IgD-negative memory B cell (primary cell): ENCODE data around the gene RPS18. TPM values are rescaled to one million over a fixed set of nuclear protein-coding genes. Genes with fewer than 3 reads are reported as not detected.

Experiments used
- H3K27ac Mint-ChIP-seq, 3 donors: one replicate each; pipeline ENCODE4 v1.8.0; 2020 to 2022; ENCODE audit warnings: mild to moderate bottlenecking in 3 of 3, mixed read lengths in 3 of 3, moderate library complexity in 1 of 3
- H3K27me3 Mint-ChIP-seq: one replicate; pipeline ENCODE4 v1.8.0; 2021; ENCODE audit warnings: mixed read lengths
- H3K36me3 Mint-ChIP-seq: one replicate; pipeline ENCODE4 v1.8.0; 2020; ENCODE audit warnings: mild to moderate bottlenecking, mixed read lengths
- H3K4me1 Mint-ChIP-seq, 3 donors: one replicate each; pipeline ENCODE4 v1.8.0; 2020 to 2022; ENCODE audit warnings: mixed read lengths in 3 of 3, mild to moderate bottlenecking in 1 of 3
- H3K4me3 Mint-ChIP-seq, 4 donors: one replicate each; pipeline ENCODE4 v1.8.0; 2020 to 2022; ENCODE audit warnings: mild to moderate bottlenecking in 4 of 4, mixed read lengths in 4 of 4, moderate library complexity in 3 of 4
- H3K9me3 Mint-ChIP-seq, 3 donors: one replicate each; pipeline ENCODE4 v1.8.0; 2020 to 2021; ENCODE audit warnings: mixed read lengths in 3 of 3, mild to moderate bottlenecking in 1 of 3
- polyA plus RNA-seq: library from polyadenylated mRNA; unstranded; fragments of 300-500 nt; fragmentation: Illumina TruSeq; gene quantifications from one replicate; pipeline ENCODE4 v1.2.3, GENCODE V29; 2021

RPS18 gene
- polyA plus RNA-seq, 1 donor from 2014 or later = 9,150 TPM

GRCh38 chr6:33292996-33293682, 21.3 kb downstream of the RPS18 start:
- H3K4me1 Mint-ChIP-seq = peaks cover 15 to 25% (median 24%) of the 10 kb centered on the region in 3 donors
- no peaks in the 10 kb centered on the region for H3K27me3 Mint-ChIP-seq
- no peaks in the 10 kb centered on the region for H3K9me3 Mint-ChIP-seq
- peak overlapping the region in 2 of 4 donors; percentile 51 to 96 for H3K4me3 Mint-ChIP-seq
- H3K27ac Mint-ChIP-seq = no peak overlapping the region
- peaks cover 8% of the 10 kb centered on the region for H3K36me3 Mint-ChIP-seq

- Mint-ChIP-seq H3K4me1 (peaks cover 9 to 22% (median 21%) of the 10 kb centered on the region in 3 donors), H3K36me3 (peaks cover 6% of the 10 kb centered on the region), H3K27me3 (no peaks in the 10 kb centered on the region), H3K9me3 (no peaks in the 10 kb centered on the region), H3K27ac (peak overlapping the region in 2 of 3 donors; percentile 43 to 70), H3K4me3 (peak overlapping the region in 2 of 4 donors; percentile 39 to 83)
Observed at GRCh38 chr6:33294086-33294823, 22.4 kb downstream of the RPS18 start.

- Mint-ChIP-seq H3K27me3 (no peaks in the 10 kb centered on the region), H3K9me3 (no peaks in the 10 kb centered on the region), H3K27ac (no peak overlapping the region), H3K4me3 (peak overlapping the region in 3 of 4 donors; percentile 23 to 99 (median 43)), H3K36me3 (peaks cover 6% of the 10 kb centered on the region), H3K4me1 (peaks cover 14 to 25% (median 19%) of the 10 kb centered on the region in 3 donors)
Observed at GRCh38 chr6:33295621-33296369, 23.9 kb downstream of the RPS18 start.

- peak overlapping the region; percentile 75 to 99 (median 95) for H3K4me3 Mint-ChIP-seq
- H3K27me3 Mint-ChIP-seq = no peaks in the 10 kb centered on the region
- H3K36me3 Mint-ChIP-seq = peaks cover 6% of the 10 kb centered on the region
- no peaks in the 10 kb centered on the region for H3K9me3 Mint-ChIP-seq
- peaks cover 15 to 22% (median 19%) of the 10 kb centered on the region in 3 donors for H3K4me1 Mint-ChIP-seq
- peak overlapping the region; percentile 89 to 99 (median 99) for H3K27ac Mint-ChIP-seq
Observed at GRCh38 chr6:33296797-33297405, 25.0 kb downstream of the RPS18 start.

DNA sequence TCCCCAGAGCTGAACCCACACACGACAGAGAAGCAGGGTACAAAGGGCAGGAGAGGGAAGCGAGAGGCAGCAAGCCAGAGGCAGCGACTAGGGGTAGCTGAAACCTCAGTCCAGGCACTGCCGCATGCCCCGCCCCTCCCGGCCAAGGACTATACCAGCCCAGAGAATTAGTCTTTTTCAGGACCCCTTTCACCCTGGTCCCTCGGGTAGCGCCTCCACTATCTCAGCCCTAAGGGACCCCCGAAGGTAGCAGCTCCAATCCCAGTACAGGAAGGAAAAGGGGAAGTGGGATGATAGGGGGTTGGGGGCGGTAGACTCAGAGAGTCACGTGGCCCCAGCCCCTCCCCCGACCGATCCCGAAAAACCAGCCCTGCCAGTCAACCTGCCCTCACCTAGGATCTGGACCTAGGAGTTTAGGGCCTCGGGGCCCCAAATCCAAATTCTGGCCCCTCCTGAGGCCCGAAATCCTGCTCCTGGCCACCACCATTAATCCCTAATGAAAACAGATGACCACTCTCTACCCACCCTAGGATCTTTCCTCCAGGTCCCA, 25.6 kb downstream of the RPS18 start:
- H3K9me3 Mint-ChIP-seq = no peaks in the 10 kb centered on the region
- H3K27me3 Mint-ChIP-seq = no peaks in the 10 kb centered on the region
- peaks cover 15 to 22% (median 19%) of the 10 kb centered on the region in 3 donors for H3K4me1 Mint-ChIP-seq
- peaks cover 6% of the 10 kb centered on the region for H3K36me3 Mint-ChIP-seq
- peak overlapping the region; percentile 89 to 99 (median 99) for H3K27ac Mint-ChIP-seq
- peak overlapping the region; percentile 75 to 99 (median 95) for H3K4me3 Mint-ChIP-seq

DNA sequence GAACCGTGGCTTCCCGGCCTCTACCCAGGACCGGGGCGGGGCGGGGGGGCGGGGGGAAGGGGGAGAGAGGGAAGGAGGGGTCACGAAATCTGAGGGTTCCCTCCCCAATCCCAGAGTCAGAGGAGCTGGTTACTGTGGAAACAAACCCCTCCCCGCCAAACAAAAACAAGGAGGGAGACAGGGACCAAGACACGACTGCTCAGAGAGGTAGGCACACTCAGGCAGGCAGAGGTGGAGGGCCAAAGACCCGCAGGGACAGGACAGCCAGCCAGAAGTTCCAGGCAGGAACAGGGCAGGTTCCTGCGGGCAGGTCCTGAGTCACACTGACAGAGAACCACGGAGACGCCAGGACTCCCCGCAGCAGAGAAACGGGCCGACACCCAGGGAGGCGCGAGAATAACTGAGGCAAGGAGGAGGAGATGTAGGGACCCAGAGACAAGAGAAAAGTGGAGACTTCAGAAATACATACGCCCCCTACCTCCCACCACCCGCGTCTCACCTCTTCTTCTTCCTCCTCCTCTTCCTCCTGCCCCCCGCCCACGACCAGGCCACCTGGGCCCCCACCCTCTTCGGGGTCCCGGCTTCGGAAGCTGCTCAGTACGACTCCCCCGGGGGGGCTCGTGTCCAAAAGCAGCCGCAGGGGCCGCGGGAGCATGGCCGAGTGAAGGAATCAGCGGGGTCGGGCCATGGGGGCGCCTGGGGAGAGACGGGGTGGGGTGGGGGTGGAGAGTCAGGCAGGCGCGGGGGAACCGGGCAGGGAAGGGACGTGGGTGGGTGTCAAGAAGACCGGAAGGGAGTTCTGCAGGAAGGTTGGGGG, 26.3 kb downstream of the RPS18 start:
- peaks cover 15 to 22% (median 19%) of the 10 kb centered on the region in 3 donors for H3K4me1 Mint-ChIP-seq
- H3K36me3 Mint-ChIP-seq = peaks cover 4% of the 10 kb centered on the region
- H3K27ac Mint-ChIP-seq = peak overlapping the region; percentile 98 to 99 (median 99)
- H3K9me3 Mint-ChIP-seq = no peaks in the 10 kb centered on the region
- H3K27me3 Mint-ChIP-seq = no peaks in the 10 kb centered on the region
- H3K4me3 Mint-ChIP-seq = peak overlapping the region; percentile 92 to 99 (median 97)

- Mint-ChIP-seq H3K4me3 (peak within 1 kb of the TSS; percentile 92 to 99 (median 97)), H3K9me3 (no peaks in the 10 kb centered on the region), H3K27me3 (no peaks in the 10 kb centered on the region), H3K4me1 (peaks cover 15 to 26% (median 22%) of the 10 kb centered on the region in 3 donors), H3K27ac (peak within 1 kb of the TSS; percentile 98 to 99 (median 99)), H3K36me3 (peaks cover 4% of the 10 kb centered on the region)
Observed at GRCh38 chr6:33298773-33299236, 26.9 kb downstream of the RPS18 start, which contains the start of gene RGL2. Gene RGL2 (minus strand): TSS chr6:33298942. CDS start chr6:33298610, 332 bp downstream.

DNA sequence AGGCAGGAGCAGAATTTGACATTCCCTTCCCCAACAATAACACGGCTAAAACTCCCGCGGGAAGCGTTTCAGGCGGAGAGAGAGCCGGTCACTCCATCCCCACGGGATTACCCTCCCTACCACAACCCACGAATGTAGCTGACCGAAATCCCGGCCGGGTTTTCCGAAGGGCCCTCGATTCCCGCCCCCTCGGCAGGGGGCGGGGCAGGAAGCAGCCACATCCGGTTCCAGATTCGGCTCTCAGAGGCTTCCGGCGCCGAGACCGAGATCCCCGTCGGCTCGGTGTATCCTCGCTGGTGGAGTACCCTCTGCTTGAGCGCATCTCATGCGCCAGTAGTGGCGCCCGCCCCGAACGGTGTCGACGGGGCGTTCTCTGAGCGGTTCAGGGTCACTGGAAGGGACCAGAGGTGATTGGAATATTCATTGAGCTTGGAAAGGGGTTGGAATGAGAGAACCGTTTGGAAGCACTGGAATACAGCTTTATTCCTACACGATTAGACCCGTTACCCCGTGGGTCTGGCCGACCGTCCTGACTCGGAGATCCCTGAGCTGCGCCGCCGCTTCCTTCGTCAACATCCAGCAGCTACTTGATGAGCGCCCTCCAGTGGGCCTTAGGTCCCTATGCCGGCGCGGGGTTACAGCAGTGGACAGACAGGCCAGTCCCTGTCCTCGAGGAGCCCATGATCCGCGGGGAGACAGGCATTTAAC, 27.5 kb downstream of the RPS18 start:
- Mint-ChIP-seq H3K9me3 (no peaks in the 10 kb centered on the region), H3K27ac (peak overlapping the region; percentile 98 to 99 (median 99)), H3K4me1 (peaks cover 15 to 28% (median 22%) of the 10 kb centered on the region in 3 donors), H3K36me3 (peaks cover 4% of the 10 kb centered on the region), H3K27me3 (no peaks in the 10 kb centered on the region), H3K4me3 (peak overlapping the region; percentile 92 to 99 (median 97))

DNA sequence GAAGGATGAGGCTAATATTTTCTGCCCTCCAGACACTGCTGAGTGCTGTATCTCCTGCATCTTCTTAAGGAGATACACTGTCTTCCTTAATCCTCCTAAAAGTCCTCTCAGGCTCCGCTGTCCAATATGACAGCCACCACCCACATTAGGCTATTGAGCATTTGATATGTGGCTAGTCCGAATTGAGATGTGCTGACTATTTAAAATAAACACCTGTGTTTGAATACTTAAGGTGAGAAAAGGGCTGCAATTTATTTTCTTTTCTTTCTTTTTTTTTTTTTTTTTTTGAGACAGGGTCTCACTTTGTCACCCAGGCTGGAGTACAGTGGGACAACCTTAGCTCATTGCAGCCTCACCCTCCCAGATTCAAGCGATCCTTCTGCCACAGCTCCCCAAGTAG, 30.0 kb downstream of the RPS18 start:
- Mint-ChIP-seq H3K9me3 (no peaks in the 10 kb centered on the region), H3K4me1 (peaks cover 23 to 31% (median 27%) of the 10 kb centered on the region in 3 donors), H3K4me3 (peak overlapping the region in 1 of 4 donors; percentile 99), H3K36me3 (peaks cover 4% of the 10 kb centered on the region), H3K27ac (peak overlapping the region; percentile 67 to 99 (median 82)), H3K27me3 (no peaks in the 10 kb centered on the region)

DNA sequence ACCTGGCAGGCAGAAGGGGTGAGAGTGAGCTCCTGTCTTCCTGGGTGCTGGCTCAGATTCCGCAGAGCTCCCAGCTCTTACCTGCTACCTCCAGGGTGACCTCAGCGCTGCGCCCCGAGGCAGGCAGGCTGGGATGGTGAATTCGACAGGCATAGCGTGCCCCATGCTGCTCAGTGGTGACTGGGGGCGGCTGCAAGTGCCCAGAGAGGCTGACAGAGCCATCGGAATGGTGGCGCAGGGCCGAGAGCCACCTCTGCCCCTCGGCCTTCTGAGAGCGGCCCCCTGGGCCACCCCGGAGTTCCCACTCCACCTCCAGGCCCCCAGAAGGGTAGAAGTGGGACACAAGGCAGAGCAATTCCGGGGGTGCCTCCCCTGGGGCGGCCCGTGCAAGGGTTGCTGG, 32.3 kb downstream of the RPS18 start:
- peaks cover 6% of the 10 kb centered on the region for H3K36me3 Mint-ChIP-seq
- peak overlapping the region in 2 of 4 donors; percentile 67 to 79 for H3K4me3 Mint-ChIP-seq
- no peak overlapping the region for H3K27ac Mint-ChIP-seq
- H3K9me3 Mint-ChIP-seq = no peaks in the 10 kb centered on the region
- H3K4me1 Mint-ChIP-seq = peaks cover 30 to 36% (median 31%) of the 10 kb centered on the region in 3 donors
- H3K27me3 Mint-ChIP-seq = no peaks in the 10 kb centered on the region

DNA sequence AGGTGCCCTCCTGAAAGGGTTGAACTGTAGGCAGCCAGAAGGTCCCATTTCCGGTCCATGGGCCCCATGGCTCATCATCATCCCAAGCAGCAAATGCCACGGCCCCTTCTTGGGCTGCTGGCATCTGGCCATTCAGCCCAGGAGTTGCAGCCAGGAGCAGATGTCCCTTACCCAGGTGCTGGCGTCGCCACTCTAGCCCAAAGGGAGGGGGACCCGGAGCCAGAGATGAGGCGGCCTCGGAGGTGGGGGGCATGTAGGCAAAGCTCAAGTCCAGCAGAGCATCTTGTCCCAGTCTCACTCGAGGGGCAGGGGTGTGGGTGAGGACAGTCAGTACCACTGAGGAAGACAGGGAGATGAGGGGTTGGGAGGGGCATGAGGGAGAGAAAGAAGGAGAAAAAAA, 33.2 kb downstream of the RPS18 start:
- H3K27me3 Mint-ChIP-seq = no peaks in the 10 kb centered on the region
- H3K9me3 Mint-ChIP-seq = no peaks in the 10 kb centered on the region
- H3K4me3 Mint-ChIP-seq = peak overlapping the region in 1 of 4 donors; percentile 67
- H3K4me1 Mint-ChIP-seq = peaks cover 23 to 28% (median 24%) of the 10 kb centered on the region in 3 donors
- peak overlapping the region in 1 of 3 donors; percentile 21 for H3K27ac Mint-ChIP-seq
- H3K36me3 Mint-ChIP-seq = peaks cover 4% of the 10 kb centered on the region

GRCh38 chr6:33306356-33306755, 34.5 kb downstream of the RPS18 start:
- H3K4me1 Mint-ChIP-seq = peaks cover 21 to 27% (median 23%) of the 10 kb centered on the region in 3 donors
- peaks cover 4% of the 10 kb centered on the region for H3K36me3 Mint-ChIP-seq
- peak overlapping the region in 1 of 4 donors; percentile 36 for H3K4me3 Mint-ChIP-seq
- H3K9me3 Mint-ChIP-seq = no peaks in the 10 kb centered on the region
- H3K27me3 Mint-ChIP-seq = no peaks in the 10 kb centered on the region
- H3K27ac Mint-ChIP-seq = peak overlapping the region; percentile 2 to 90 (median 78)
